Activated B cell treated with CpG ODN at 0.5 μM for 24 hours (primary cell): ENCODE results near the gene WFS1. TPM values are rescaled to one million over a fixed set of nuclear protein-coding genes. Genes with fewer than 3 reads are reported as not detected.

Experiments
- ATAC-seq: fragments of 200-7000 bp; cut with Tn5 transposase; one replicate; pipeline ENCODE4 v1.10.0; 2021; ENCODE audit warnings: low read depth, mild to moderate bottlenecking, moderate library complexity
- CTCF ChIA-PET: fragments of 350-600 bp; sonication (Branson Sonifier 250); formaldehyde crosslinking; loops from one replicate; lab custom pipeline; 2021; ENCODE audit warnings: antibody characterized with exemption; lab: Charles Lee
- POLR2A ChIA-PET: fragments of 350-600 bp; sonication (Branson Sonifier 250); formaldehyde crosslinking; loops from one replicate; lab custom pipeline; 2021; ENCODE audit warnings: antibody characterized with exemption; lab: Charles Lee
- DNase-seq: peaks from one replicate; pipeline ENCODE4 v3.0.0; 2022
- H3K27ac Mint-ChIP-seq: one replicate; pipeline ENCODE4 v1.8.0; 2020; ENCODE audit warnings: mixed read lengths
- H3K27me3 Mint-ChIP-seq: one replicate; pipeline ENCODE4 v1.8.0; 2021; ENCODE audit warnings: mixed read lengths
- H3K36me3 Mint-ChIP-seq: one replicate; pipeline ENCODE4 v1.8.0; 2021; ENCODE audit warnings: low read depth, mixed read lengths
- H3K4me1 Mint-ChIP-seq: one replicate; pipeline ENCODE4 v1.8.0; 2021; ENCODE audit warnings: mixed read lengths
- H3K4me3 Mint-ChIP-seq: one replicate; pipeline ENCODE4 v1.8.0; 2020; ENCODE audit warnings: mild to moderate bottlenecking, mixed read lengths
- H3K9me3 Mint-ChIP-seq: one replicate; pipeline ENCODE4 v1.8.0; 2020; ENCODE audit warnings: mixed read lengths
- CTCF ChIP-seq: fragments of 200-600 bp; IDR thresholded peaks from one replicate; pipeline ENCODE4 v1.8.0; 2022; ENCODE audit warnings: antibody characterized with exemption, mild to moderate bottlenecking
- intact Hi-C: fragments of 100-400 bp; cut with micrococcal nuclease; formaldehyde crosslinking; loops from one replicate; pipeline ENCODE4 v1.15.1; 2024
- total RNA-seq: library from RNA; stranded (reverse); gene quantifications from 2 replicates; pipeline ENCODE4 v1.2.3, GENCODE V29; 2022

Gene WFS1
- total RNA-seq, 1 donor from 2014 or later, result 2.4 TPM

- no peak for DNase-seq
- intact Hi-C loops, result no loop called here
- Mint-ChIP-seq H3K27me3 (peaks cover 6% of the 10 kb centered on the region), H3K4me1 (no peaks in the 10 kb centered on the region), H3K9me3 (no peaks in the 10 kb centered on the region), H3K4me3 (no peak overlapping the region), H3K27ac (no peak overlapping the region), H3K36me3 (no peaks in the 10 kb centered on the region)
- no peak for ATAC-seq
- ChIA-PET POLR2A (no interaction called here), CTCF (no interaction called here)
- no peak for TF ChIP-seq CTCF
Observed at GRCh38 chr4:6345866-6346265, 76.2 kb downstream of the WFS1 start.

GRCh38 chr4:6346373-6347110 is 76.9 kb downstream of the WFS1 start:
- Mint-ChIP-seq H3K4me1 (no peaks in the 10 kb centered on the region), H3K4me3 (no peak overlapping the region), H3K27me3 (peaks cover 3% of the 10 kb centered on the region), H3K27ac (no peak overlapping the region), H3K9me3 (no peaks in the 10 kb centered on the region), H3K36me3 (no peaks in the 10 kb centered on the region)
- DNase-seq, result no peak
- no peak for ATAC-seq
- ChIA-PET POLR2A (no interaction called here), CTCF (no interaction called here)
- intact Hi-C loops, result no loop called here
- no peak for TF ChIP-seq CTCF

- no peak for DNase-seq
- no peaks in the 10 kb centered on the region for H3K36me3 Mint-ChIP-seq
- POLR2A ChIA-PET, result no interaction called here
- H3K27ac Mint-ChIP-seq, result no peak overlapping the region
- H3K4me3 Mint-ChIP-seq, result no peak overlapping the region
- TF ChIP-seq CTCF, result no peak
- ATAC-seq, result no peak
- H3K4me1 Mint-ChIP-seq, result no peaks in the 10 kb centered on the region
- intact Hi-C loops, result no loop called here
- no peaks in the 10 kb centered on the region for H3K9me3 Mint-ChIP-seq
- no peaks in the 10 kb centered on the region for H3K27me3 Mint-ChIP-seq
- CTCF ChIA-PET, result no interaction called here
Observed at GRCh38 chr4:6347511-6348045, 77.9 kb downstream of the WFS1 start.

- ChIA-PET POLR2A (no interaction called here), CTCF (no interaction called here)
- intact Hi-C loops, result no loop called here
Observed at GRCh38 chr4:6348408-6348807, 78.8 kb downstream of the WFS1 start.

More at GRCh38 chr4:6348408-6348807, 78.8 kb downstream of the WFS1 start:
- no peak overlapping the region for H3K4me3 Mint-ChIP-seq
- DNase-seq (no peak), ATAC-seq (no peak)
- no peaks in the 10 kb centered on the region for H3K36me3 Mint-ChIP-seq
- H3K9me3 Mint-ChIP-seq, result no peaks in the 10 kb centered on the region
- no peak overlapping the region for H3K27ac Mint-ChIP-seq
- TF ChIP-seq CTCF, result no peak
- no peaks in the 10 kb centered on the region for H3K27me3 Mint-ChIP-seq
- no peaks in the 10 kb centered on the region for H3K4me1 Mint-ChIP-seq
